Mesenchymal stem cell (in vitro differentiated cells and primary cell): ENCODE data around the gene KNTC1.
A peak's percentile ranks its signal among the peaks of the same experiment; 100 is the strongest.

Source experiments
- DNase-seq: peaks from one replicate; pipeline ENCODE4 v3.0.0-alpha.2; 2013
- H2AFZ ChIP-seq: one replicate; pipeline ENCODE4 v1.6.1; 2013; ENCODE audit warnings: low read depth, mild to moderate bottlenecking, control low read depth, inconsistent platforms, low read length, moderate library complexity
- H2AK5ac ChIP-seq: 2 replicates; pipeline ENCODE4 v1.6.1; 2013; ENCODE audit warnings: low read length, moderate library complexity, mild to moderate bottlenecking, inconsistent platforms; ENCODE audit not compliant: severe bottlenecking
- H2BK120ac ChIP-seq: one replicate; pipeline ENCODE4 v1.6.1; 2013; ENCODE audit warnings: low read depth, mild to moderate bottlenecking, inconsistent platforms, low read length, moderate library complexity
- H2BK12ac ChIP-seq, 2 experiments: one replicate each; pipeline ENCODE4 v1.6.1; 2013; ENCODE audit warnings: inconsistent platforms in 2 of 2, low read length in 2 of 2, mild to moderate bottlenecking in 2 of 2, moderate library complexity in 2 of 2, control low read depth in 1 of 2
- H2BK15ac ChIP-seq: one replicate; pipeline ENCODE4 v1.6.1; 2013; ENCODE audit warnings: mild to moderate bottlenecking, low read depth, inconsistent platforms; ENCODE audit not compliant: poor library complexity, severe bottlenecking
- H2BK5ac ChIP-seq: 2 replicates; pipeline ENCODE4 v1.6.1; 2013; ENCODE audit warnings: low read depth, mild to moderate bottlenecking, low read length, control low read depth, inconsistent platforms; ENCODE audit not compliant: poor library complexity, severe bottlenecking
- H3K14ac ChIP-seq, 2 experiments: one replicate each; pipeline ENCODE4 v1.6.1; 2013; ENCODE audit warnings: inconsistent platforms in 2 of 2, low read length in 2 of 2, control low read depth in 1 of 2, mild to moderate bottlenecking in 1 of 2, moderate library complexity in 1 of 2
- H3K18ac ChIP-seq, 2 experiments: one replicate each; pipeline ENCODE4 v1.6.1; 2013; ENCODE audit warnings: inconsistent platforms in 2 of 2, low read length in 2 of 2, control low read depth in 1 of 2, low read depth in 1 of 2, mild to moderate bottlenecking in 1 of 2
- H3K23ac ChIP-seq, 2 experiments: one replicate each; pipeline ENCODE4 v1.6.1; 2013; ENCODE audit warnings: inconsistent platforms in 2 of 2, low read length in 2 of 2, mild to moderate bottlenecking in 2 of 2, moderate library complexity in 2 of 2, control low read depth in 1 of 2
- H3K27ac ChIP-seq: 2 replicates; pipeline ENCODE4 v1.5.1; 2013; ENCODE audit warnings: mild to moderate bottlenecking, moderate library complexity, low read length, control low read depth, inconsistent platforms; ENCODE audit not compliant: poor library complexity, severe bottlenecking
- H3K27me3 ChIP-seq, 2 experiments: 2 replicates each; pipeline versions ENCODE4 v1.6.1 to v1.7.0; 2013; ENCODE audit warnings: low read length in 2 of 2, mild to moderate bottlenecking in 2 of 2, moderate library complexity in 2 of 2, control low read depth in 1 of 2, inconsistent platforms in 1 of 2; ENCODE audit not compliant: control insufficient read depth in 1 of 2, insufficient read depth in 1 of 2
- H3K36me3 ChIP-seq, 2 experiments: 2 replicates each; pipeline versions ENCODE4 v1.6.1 to v1.7.0; 2013; ENCODE audit warnings: low read length in 2 of 2, control low read depth in 1 of 2, inconsistent platforms in 1 of 2, low read depth in 1 of 2, mild to moderate bottlenecking in 1 of 2; ENCODE audit not compliant: insufficient read depth in 2 of 2, control insufficient read depth in 1 of 2
- H3K4ac ChIP-seq, 2 experiments: one replicate each; pipeline ENCODE4 v1.6.1; 2013; ENCODE audit warnings: inconsistent platforms in 2 of 2, low read length in 2 of 2, mild to moderate bottlenecking in 2 of 2, moderate library complexity in 2 of 2, control low read depth in 1 of 2, low read depth in 1 of 2
- H3K4me1 ChIP-seq: 2 replicates; pipeline ENCODE4 v1.6.1; 2013; ENCODE audit warnings: low read depth, low read length, control low read depth; ENCODE audit not compliant: control insufficient read depth, insufficient read depth
- H3K4me2 ChIP-seq: 2 replicates; pipeline ENCODE4 v1.6.1; 2013; ENCODE audit warnings: low read length, mild to moderate bottlenecking, inconsistent platforms; ENCODE audit not compliant: poor library complexity, severe bottlenecking
- H3K4me3 ChIP-seq, 2 experiments: 2 replicates each; pipeline versions ENCODE4 v1.5.1 to v1.7.0; 2013; ENCODE audit warnings: low read length in 2 of 2, mild to moderate bottlenecking in 2 of 2, control low read depth in 1 of 2, low read depth in 1 of 2; ENCODE audit not compliant: insufficient read depth in 1 of 2
- H3K79me1 ChIP-seq: replicated peaks from 2 replicates; pipeline ENCODE4 v1.6.1; 2013; ENCODE audit warnings: mild to moderate bottlenecking, control low read depth, low read length, inconsistent platforms; ENCODE audit not compliant: poor library complexity, severe bottlenecking
- H3K9ac ChIP-seq: 2 replicates; pipeline ENCODE4 v1.7.0; 2013; ENCODE audit warnings: mild to moderate bottlenecking, low read length, moderate library complexity
- H3K9me3 ChIP-seq: 2 replicates; pipeline ENCODE4 v1.7.0; 2013; ENCODE audit warnings: mild to moderate bottlenecking, low read length; ENCODE audit not compliant: control insufficient read depth
- H4K8ac ChIP-seq: one replicate; pipeline ENCODE4 v1.6.1; 2013; ENCODE audit warnings: inconsistent platforms, mild to moderate bottlenecking, low read length, moderate library complexity
- H4K91ac ChIP-seq: one replicate; pipeline ENCODE4 v1.6.1; 2013; ENCODE audit warnings: mild to moderate bottlenecking, low read length, inconsistent platforms
- WGBS: methylation state at CpG from one replicate; pipeline ENCODE4 v1.1.7; 2013; ENCODE audit warnings: mixed read lengths; 5-methylcytosine and 5-hydroxymethylcytosine counted together

The KNTC1 gene

GRCh38 chr12:122615780-122616179, 88.7 kb downstream of the KNTC1 start:
- 67% methylated on average over 3 of the region's 4 CpGs for WGBS
- H3K79me1 ChIP-seq, result no peaks in the 10 kb centered on the region
- no peak overlapping the region for H3K14ac ChIP-seq

DNA sequence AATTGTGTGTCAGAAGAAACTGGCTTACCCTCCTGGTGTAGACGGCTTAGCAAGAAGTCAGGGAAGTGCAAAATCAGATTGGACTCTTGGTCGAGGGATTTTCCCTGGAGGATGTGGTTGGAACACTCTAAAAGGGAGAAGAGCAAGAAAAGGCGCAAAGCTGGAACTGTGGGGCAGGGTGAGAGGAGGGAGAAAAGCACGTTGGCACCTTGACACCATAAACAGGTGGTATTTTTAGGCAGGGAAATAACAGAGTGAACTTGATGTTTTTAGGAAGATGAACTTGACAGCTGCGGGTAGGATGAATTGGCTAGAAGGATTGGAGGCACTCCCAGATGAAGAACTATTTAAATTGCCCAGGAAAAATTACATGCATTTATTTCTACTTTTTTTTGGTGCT, 108.4 kb downstream of the KNTC1 start:
- no peak overlapping the region for H3K14ac ChIP-seq

More at GRCh38 chr12:122615780-122616179, 88.7 kb downstream of the KNTC1 start:
- no peak for DNase-seq
- Histone ChIP-seq H2AFZ (no peak overlapping the region), H3K4me1 (no peaks in the 10 kb centered on the region), H3K4me3 (no peak overlapping the region), H2BK12ac (no peak overlapping the region), H2AK5ac (no peak overlapping the region), H3K9ac (no peak overlapping the region), H3K4me2 (no peak overlapping the region), H3K27me3 (no peaks in the 10 kb centered on the region), H3K18ac (no peak overlapping the region), H3K23ac (no peak overlapping the region), H4K8ac (no peak overlapping the region), H2BK120ac (no peak overlapping the region), H3K36me3 (peaks cover 0 to 44% of the 10 kb centered on the region in 2 experiments), H3K9me3 (no peaks in the 10 kb centered on the region), H2BK15ac (no peak overlapping the region), H2BK5ac (no peak overlapping the region), H3K4ac (no peak overlapping the region), H4K91ac (no peak overlapping the region), H3K27ac (no peak overlapping the region)

DNA sequence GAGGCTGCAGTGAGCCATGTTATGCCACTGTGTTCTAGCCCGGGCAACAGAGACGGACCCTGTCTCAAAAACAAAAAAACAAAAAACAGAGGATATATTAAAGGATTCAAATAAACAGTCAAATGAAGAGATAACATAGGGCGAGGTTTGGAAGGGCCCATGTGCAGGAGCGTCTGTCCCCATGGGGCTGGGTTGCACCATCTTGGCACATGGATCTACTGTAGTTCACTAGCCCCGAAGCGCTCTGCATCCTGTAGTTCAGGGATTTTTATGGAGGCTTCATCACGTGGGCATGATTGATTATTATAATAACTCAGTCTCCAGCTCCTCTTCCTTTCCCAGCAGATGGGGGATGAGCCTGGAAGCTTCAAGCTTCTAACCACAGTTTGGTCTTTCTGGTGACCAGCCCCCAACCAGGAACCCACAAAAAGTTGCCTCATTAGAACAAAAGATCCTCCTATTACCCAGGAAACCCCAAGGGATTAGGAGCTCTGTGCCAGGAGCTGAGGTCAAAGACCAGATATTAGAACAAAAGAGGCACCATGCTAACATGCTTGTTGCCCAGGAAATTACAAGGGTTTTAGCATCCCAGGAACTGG, 116.3 kb downstream of the KNTC1 start:
- no peak overlapping the region for H3K27ac ChIP-seq
- no peak overlapping the region for H2BK15ac ChIP-seq
- no peak for DNase-seq
- no peak overlapping the region for H3K23ac ChIP-seq
- H3K14ac ChIP-seq, result no peak overlapping the region
- H4K91ac ChIP-seq, result no peak overlapping the region
- 88% methylated on average over 5 of the region's 7 CpGs for WGBS
- H3K4me3 ChIP-seq, result no peak overlapping the region
- no peaks in the 10 kb centered on the region for H3K36me3 ChIP-seq
- H3K4me2 ChIP-seq, result no peak overlapping the region
- H3K79me1 ChIP-seq, result no peaks in the 10 kb centered on the region
- no peak overlapping the region for H4K8ac ChIP-seq
- no peak overlapping the region for H2BK120ac ChIP-seq
- no peaks in the 10 kb centered on the region for H3K9me3 ChIP-seq
- H3K9ac ChIP-seq, result no peak overlapping the region
- H3K4me1 ChIP-seq, result no peaks in the 10 kb centered on the region
- no peak overlapping the region for H3K4ac ChIP-seq
- no peaks in the 10 kb centered on the region for H3K27me3 ChIP-seq
- H2BK12ac ChIP-seq, result no peak overlapping the region
- no peak overlapping the region for H2BK5ac ChIP-seq
- H2AK5ac ChIP-seq, result no peak overlapping the region
- H2AFZ ChIP-seq, result no peak overlapping the region
- no peak overlapping the region for H3K18ac ChIP-seq

More for the DNA sequence above, 108.4 kb downstream of the KNTC1 start:
- Histone ChIP-seq H3K4me1 (no peaks in the 10 kb centered on the region), H3K18ac (no peak overlapping the region), H3K36me3 (no peaks in the 10 kb centered on the region), H2BK15ac (no peak overlapping the region), H2AK5ac (no peak overlapping the region), H3K4ac (no peak overlapping the region), H3K4me2 (no peak overlapping the region), H3K9me3 (no peaks in the 10 kb centered on the region), H3K4me3 (no peak overlapping the region), H3K9ac (no peak overlapping the region), H2BK5ac (no peak overlapping the region), H2BK12ac (no peak overlapping the region), H3K27ac (no peak overlapping the region), H4K8ac (no peak overlapping the region), H3K27me3 (no peaks in the 10 kb centered on the region), H2BK120ac (no peak overlapping the region), H4K91ac (no peak overlapping the region), H3K79me1 (no peaks in the 10 kb centered on the region), H3K23ac (no peak overlapping the region), H2AFZ (no peak overlapping the region)
- no peak for DNase-seq
- WGBS, result 94% methylated on average over 5 of the region's 5 CpGs

- no peak overlapping the region for H4K91ac ChIP-seq
- H3K36me3 ChIP-seq, result no peaks in the 10 kb centered on the region
- H3K27me3 ChIP-seq, result no peaks in the 10 kb centered on the region
- H2BK12ac ChIP-seq, result no peak overlapping the region
- no peak overlapping the region for H2BK120ac ChIP-seq
- no peak overlapping the region for H2BK5ac ChIP-seq
- H3K27ac ChIP-seq, result no peak overlapping the region
- no peak overlapping the region for H4K8ac ChIP-seq
- no peak overlapping the region for H2AK5ac ChIP-seq
- no peak overlapping the region for H3K14ac ChIP-seq
- H3K9ac ChIP-seq, result no peak overlapping the region
- H3K4me1 ChIP-seq, result no peaks in the 10 kb centered on the region
- no peak overlapping the region for H3K23ac ChIP-seq
- H3K18ac ChIP-seq, result no peak overlapping the region
- no peak overlapping the region for H2AFZ ChIP-seq
- no peak overlapping the region for H3K4me2 ChIP-seq
- 65% methylated on average over 8 of the region's 8 CpGs for WGBS
- H3K79me1 ChIP-seq, result no peaks in the 10 kb centered on the region
- H3K9me3 ChIP-seq, result no peaks in the 10 kb centered on the region
- DNase-seq, result peak; percentile 66
- H3K4me3 ChIP-seq, result no peak overlapping the region
- no peak overlapping the region for H3K4ac ChIP-seq
- no peak overlapping the region for H2BK15ac ChIP-seq
Measured at GRCh38 chr12:122646517-122647217, 119.6 kb downstream of the KNTC1 start.
